PFSK-1 (cell line): ENCODE results near the gene XPO6.

Experiments used
- FOXP2 ChIP-seq: optimal IDR thresholded peaks from 2 replicates; pipeline ENCODE3; 2011; ENCODE audit warnings: borderline replicate concordance, control low read depth, inconsistent platforms; ENCODE audit not compliant: insufficient read depth; ENCODE audit errors: extremely low read length, extremely low read depth
- POLR2AphosphoS5 ChIP-seq: IDR thresholded peaks from 2 replicates; pipeline ENCODE4 v1.6.1; 2012; ENCODE audit warnings: low read depth, mild to moderate bottlenecking, control low read depth, low read length, moderate library complexity
- SIN3A ChIP-seq: IDR thresholded peaks from 2 replicates; pipeline ENCODE4 v1.6.1; 2012; ENCODE audit warnings: mild to moderate bottlenecking, low read length, moderate library complexity, borderline replicate concordance; ENCODE audit not compliant: insufficient read depth
- TAF1 ChIP-seq: IDR thresholded peaks from 2 replicates; pipeline ENCODE4 v1.6.1; 2012; ENCODE audit warnings: low read length, control low read depth, borderline replicate concordance; ENCODE audit not compliant: insufficient read depth
- TF ChIP-seq, protein P1 (sequence below), 2 experiments: IDR thresholded peaks; 2 replicates each; pipeline versions ENCODE4 v1.6.1 to v1.8.0; 2011 to 2012; ENCODE audit warnings: low read depth in 2 of 2, low read length in 2 of 2, control low read depth in 1 of 2, inconsistent platforms in 1 of 2, mild to moderate bottlenecking in 1 of 2, moderate library complexity in 1 of 2; ENCODE audit not compliant: insufficient read depth in 1 of 2

XPO6 gene

DNA sequence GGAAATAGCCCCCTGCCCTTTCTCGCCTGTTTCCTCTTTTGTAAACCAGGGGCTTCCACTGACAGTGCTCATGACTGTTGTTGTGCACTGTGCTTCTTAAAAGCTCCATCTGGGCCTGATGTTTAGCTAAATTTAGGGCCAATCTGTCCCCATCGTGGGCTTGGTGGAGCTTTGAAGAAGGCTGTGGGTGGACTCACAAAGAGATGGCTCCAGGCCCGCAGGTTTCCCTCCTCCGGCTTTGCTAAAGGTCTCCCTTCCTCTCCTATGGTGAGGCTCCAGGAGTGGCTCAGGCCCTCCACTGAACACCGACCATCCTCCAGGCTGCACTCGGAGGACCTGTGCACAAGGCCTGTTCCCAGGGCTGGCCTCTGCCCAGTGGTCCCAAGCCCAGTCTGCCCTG is 30.2 kb upstream of the XPO6 start:
- TF ChIP-seq SIN3A = no peak
- TF ChIP-seq, protein P1, sequence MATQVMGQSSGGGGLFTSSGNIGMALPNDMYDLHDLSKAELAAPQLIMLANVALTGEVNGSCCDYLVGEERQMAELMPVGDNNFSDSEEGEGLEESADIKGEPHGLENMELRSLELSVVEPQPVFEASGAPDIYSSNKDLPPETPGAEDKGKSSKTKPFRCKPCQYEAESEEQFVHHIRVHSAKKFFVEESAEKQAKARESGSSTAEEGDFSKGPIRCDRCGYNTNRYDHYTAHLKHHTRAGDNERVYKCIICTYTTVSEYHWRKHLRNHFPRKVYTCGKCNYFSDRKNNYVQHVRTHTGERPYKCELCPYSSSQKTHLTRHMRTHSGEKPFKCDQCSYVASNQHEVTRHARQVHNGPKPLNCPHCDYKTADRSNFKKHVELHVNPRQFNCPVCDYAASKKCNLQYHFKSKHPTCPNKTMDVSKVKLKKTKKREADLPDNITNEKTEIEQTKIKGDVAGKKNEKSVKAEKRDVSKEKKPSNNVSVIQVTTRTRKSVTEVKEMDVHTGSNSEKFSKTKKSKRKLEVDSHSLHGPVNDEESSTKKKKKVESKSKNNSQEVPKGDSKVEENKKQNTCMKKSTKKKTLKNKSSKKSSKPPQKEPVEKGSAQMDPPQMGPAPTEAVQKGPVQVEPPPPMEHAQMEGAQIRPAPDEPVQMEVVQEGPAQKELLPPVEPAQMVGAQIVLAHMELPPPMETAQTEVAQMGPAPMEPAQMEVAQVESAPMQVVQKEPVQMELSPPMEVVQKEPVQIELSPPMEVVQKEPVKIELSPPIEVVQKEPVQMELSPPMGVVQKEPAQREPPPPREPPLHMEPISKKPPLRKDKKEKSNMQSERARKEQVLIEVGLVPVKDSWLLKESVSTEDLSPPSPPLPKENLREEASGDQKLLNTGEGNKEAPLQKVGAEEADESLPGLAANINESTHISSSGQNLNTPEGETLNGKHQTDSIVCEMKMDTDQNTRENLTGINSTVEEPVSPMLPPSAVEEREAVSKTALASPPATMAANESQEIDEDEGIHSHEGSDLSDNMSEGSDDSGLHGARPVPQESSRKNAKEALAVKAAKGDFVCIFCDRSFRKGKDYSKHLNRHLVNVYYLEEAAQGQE (IDR thresholded peaks at IDR 0.05; ENCODE audit: insufficient read depth in 1 of 2, low read depth in 2 of 2, low read length in 2 of 2) = no peak
- no peak for TF ChIP-seq TAF1
- TF ChIP-seq FOXP2 = no peak
- TF ChIP-seq POLR2AphosphoS5 = no peak

DNA sequence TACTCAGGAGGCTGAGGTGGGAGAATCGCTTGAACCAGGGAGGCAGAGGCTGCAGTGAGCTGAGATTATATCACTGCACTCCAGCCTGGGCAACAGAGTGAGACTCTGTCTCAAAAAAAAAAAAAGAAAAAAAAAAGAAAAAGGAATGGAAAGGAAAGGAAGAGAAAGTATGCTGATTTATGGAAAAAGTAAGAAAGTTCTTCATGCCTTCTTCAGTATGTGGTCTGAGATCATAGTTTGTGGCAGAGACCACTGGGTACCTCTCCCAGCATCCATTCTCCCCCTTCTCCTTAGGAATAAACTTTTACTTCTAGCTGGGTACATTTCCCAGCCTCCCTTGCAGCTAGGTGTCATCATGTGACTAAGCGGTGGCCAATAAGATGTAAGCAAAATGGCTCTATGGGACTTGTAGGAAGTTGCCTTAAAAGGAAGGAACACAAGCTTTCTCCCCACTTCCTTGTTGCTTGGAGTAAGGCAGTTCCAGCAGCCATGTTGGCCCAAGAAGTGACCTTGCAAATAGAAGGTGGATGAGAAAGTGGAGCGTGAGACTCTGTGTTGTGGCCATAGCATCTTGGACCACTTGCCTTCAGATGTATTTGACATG is 26.1 kb upstream of the XPO6 start:
- TF ChIP-seq, protein P1 (IDR thresholded peaks at IDR 0.05; ENCODE audit: insufficient read depth in 1 of 2, low read depth in 2 of 2, low read length in 2 of 2) = no peak
- TF ChIP-seq FOXP2 = no peak

DNA sequence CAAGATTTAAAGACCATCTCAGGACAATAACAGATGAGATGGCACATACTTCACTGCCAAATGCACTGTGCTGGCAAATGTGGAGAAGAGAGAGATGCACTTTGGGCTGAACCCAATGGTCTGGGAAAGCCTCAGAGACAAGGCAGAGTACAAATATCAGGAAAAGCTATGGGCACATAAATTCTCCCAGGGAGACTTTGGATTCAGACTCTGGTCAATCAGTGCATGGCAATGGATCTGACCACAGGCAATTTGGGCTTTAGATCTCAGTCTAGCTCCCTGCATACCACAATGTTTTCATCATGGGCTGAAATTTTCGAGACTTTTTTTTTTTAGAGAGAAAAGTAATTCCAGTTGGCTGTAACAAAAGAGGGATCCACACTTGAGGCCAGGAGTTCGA is 20.0 kb upstream of the XPO6 start:
- TF ChIP-seq POLR2AphosphoS5 = no peak
- no peak for TF ChIP-seq TAF1
- TF ChIP-seq FOXP2 = no peak
- TF ChIP-seq, protein P1 (IDR thresholded peaks at IDR 0.05; ENCODE audit: insufficient read depth in 1 of 2, low read depth in 2 of 2, low read length in 2 of 2) = no peak

DNA sequence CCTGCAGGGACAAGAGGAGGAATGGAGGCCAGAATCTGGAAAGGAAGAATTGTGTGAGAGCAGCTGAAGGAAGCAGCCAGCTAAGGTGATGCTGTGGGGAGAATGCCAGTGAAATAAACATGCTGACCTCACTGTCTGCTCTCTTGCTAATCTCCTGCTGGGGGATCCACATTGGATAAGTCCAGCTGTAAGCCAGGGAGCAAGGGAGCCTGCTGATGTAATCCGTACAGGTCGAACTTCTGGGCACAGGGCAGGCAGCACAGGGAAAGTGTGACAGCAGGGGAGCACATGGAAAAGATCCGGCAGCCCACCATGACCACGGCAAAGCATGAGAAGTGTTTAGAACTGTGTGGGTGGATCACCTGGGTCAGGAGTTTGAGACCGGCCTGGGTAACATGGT is 7.5 kb upstream of the XPO6 start:
- no peak for TF ChIP-seq FOXP2
- TF ChIP-seq, protein P1 (IDR thresholded peaks at IDR 0.05; ENCODE audit: insufficient read depth in 1 of 2, low read depth in 2 of 2, low read length in 2 of 2) = no peak
- no peak for TF ChIP-seq SIN3A
- no peak for TF ChIP-seq POLR2AphosphoS5
- TF ChIP-seq TAF1 = no peak

DNA sequence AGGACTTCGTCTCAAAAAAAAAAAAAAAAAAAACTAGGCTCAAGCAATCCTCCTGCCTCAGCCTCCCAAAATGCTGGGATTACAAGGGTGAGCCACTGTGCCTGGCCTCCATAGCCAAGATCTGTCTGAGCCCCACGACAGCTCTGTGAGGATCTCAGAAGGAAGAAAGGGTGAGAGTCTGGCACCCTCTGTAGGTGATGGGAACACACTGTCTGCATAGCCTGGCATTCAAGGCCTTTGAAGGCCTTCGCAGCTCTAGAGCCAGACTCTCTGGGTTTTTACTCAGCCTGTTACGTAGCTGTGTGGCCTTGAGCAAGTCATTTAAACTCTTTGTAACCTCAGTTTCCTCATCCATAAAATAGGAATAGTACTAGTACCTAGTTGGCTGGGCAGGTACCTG is 6.3 kb upstream of the XPO6 start:
- TF ChIP-seq, protein P1 (IDR thresholded peaks at IDR 0.05; ENCODE audit: insufficient read depth in 1 of 2, low read depth in 2 of 2, low read length in 2 of 2) = no peak
- TF ChIP-seq POLR2AphosphoS5 (no peak), SIN3A (no peak), TAF1 (no peak), FOXP2 (no peak)
